ENCODE data around the gene DOCK4.

Gene DOCK4

GRCh38 chr7:112061051-112061450 lies 145.1 kb downstream of the DOCK4 start:
- no peak for DNase-seq (ENCODE audit: extremely low read depth in 1 of 2, low read depth in 1 of 2)

GRCh38 chr7:112060625-112061024 lies 145.6 kb downstream of the DOCK4 start:
- no peak for DNase-seq (ENCODE audit: extremely low read depth in 1 of 2, low read depth in 1 of 2)

- no peak for DNase-seq (ENCODE audit: extremely low read depth in 1 of 2, low read depth in 1 of 2)
These were observed 146.5 kb downstream of the DOCK4 start for GRCh38 chr7:112059675-112060074.

- DNase-seq (ENCODE audit: extremely low read depth in 1 of 2, low read depth in 1 of 2) = no peak
These were observed 147.5 kb downstream of the DOCK4 start for GRCh38 chr7:112058686-112059085.

GRCh38 chr7:112056409-112056808 lies 149.8 kb downstream of the DOCK4 start:
- no peak for DNase-seq (ENCODE audit: extremely low read depth in 1 of 2, low read depth in 1 of 2)

GRCh38 chr7:112053737-112054069 lies 152.5 kb downstream of the DOCK4 start:
- no peak for DNase-seq (ENCODE audit: extremely low read depth in 1 of 2, low read depth in 1 of 2)

GRCh38 chr7:112052993-112053736 lies 153.0 kb downstream of the DOCK4 start:
- no peak for DNase-seq (ENCODE audit: extremely low read depth in 1 of 2, low read depth in 1 of 2)

GRCh38 chr7:112052498-112052897 lies 153.7 kb downstream of the DOCK4 start:
- no peak for DNase-seq (ENCODE audit: extremely low read depth in 1 of 2, low read depth in 1 of 2)

GRCh38 chr7:112050250-112050881 lies 155.8 kb downstream of the DOCK4 start:
- DNase-seq (ENCODE audit: extremely low read depth in 1 of 2, low read depth in 1 of 2) = no peak

- DNase-seq (ENCODE audit: extremely low read depth in 1 of 2, low read depth in 1 of 2) = no peak
These were observed 156.5 kb downstream of the DOCK4 start for GRCh38 chr7:112049555-112050249.

GRCh38 chr7:112047421-112047820 lies 158.8 kb downstream of the DOCK4 start:
- DNase-seq (ENCODE audit: extremely low read depth in 1 of 2, low read depth in 1 of 2) = no peak

GRCh38 chr7:112045222-112045621 lies 161.0 kb downstream of the DOCK4 start:
- DNase-seq (ENCODE audit: extremely low read depth in 1 of 2, low read depth in 1 of 2) = no peak

GRCh38 chr7:112042631-112043030 lies 163.6 kb downstream of the DOCK4 start:
- DNase-seq (ENCODE audit: extremely low read depth in 1 of 2, low read depth in 1 of 2) = no peak

GRCh38 chr7:112038353-112038752 lies 167.8 kb downstream of the DOCK4 start:
- DNase-seq (ENCODE audit: extremely low read depth in 1 of 2, low read depth in 1 of 2) = no peak

- no peak for DNase-seq (ENCODE audit: extremely low read depth in 1 of 2, low read depth in 1 of 2)
These were observed 170.1 kb downstream of the DOCK4 start for GRCh38 chr7:112036071-112036470.

- DNase-seq (ENCODE audit: extremely low read depth in 1 of 2, low read depth in 1 of 2) = no peak
These were observed 174.5 kb downstream of the DOCK4 start for GRCh38 chr7:112031689-112032088.

GRCh38 chr7:112025556-112025955 lies 180.6 kb downstream of the DOCK4 start:
- no peak for DNase-seq (ENCODE audit: extremely low read depth in 1 of 2, low read depth in 1 of 2)

- no peak for DNase-seq (ENCODE audit: extremely low read depth in 1 of 2, low read depth in 1 of 2)
These were observed 182.4 kb downstream of the DOCK4 start for GRCh38 chr7:112023786-112024185.

GRCh38 chr7:112023282-112023681 lies 182.9 kb downstream of the DOCK4 start:
- no peak for DNase-seq (ENCODE audit: extremely low read depth in 1 of 2, low read depth in 1 of 2)

GRCh38 chr7:112022128-112022527 lies 184.1 kb downstream of the DOCK4 start:
- no peak for DNase-seq (ENCODE audit: extremely low read depth in 1 of 2, low read depth in 1 of 2)

- no peak for DNase-seq (ENCODE audit: extremely low read depth in 1 of 2, low read depth in 1 of 2)
These were observed 184.7 kb downstream of the DOCK4 start for GRCh38 chr7:112021379-112022044.

GRCh38 chr7:112020800-112021199 lies 185.4 kb downstream of the DOCK4 start:
- no peak for DNase-seq (ENCODE audit: extremely low read depth in 1 of 2, low read depth in 1 of 2)
